Measurements from ENCODE around the gene GATB.

GATB gene

DNA sequence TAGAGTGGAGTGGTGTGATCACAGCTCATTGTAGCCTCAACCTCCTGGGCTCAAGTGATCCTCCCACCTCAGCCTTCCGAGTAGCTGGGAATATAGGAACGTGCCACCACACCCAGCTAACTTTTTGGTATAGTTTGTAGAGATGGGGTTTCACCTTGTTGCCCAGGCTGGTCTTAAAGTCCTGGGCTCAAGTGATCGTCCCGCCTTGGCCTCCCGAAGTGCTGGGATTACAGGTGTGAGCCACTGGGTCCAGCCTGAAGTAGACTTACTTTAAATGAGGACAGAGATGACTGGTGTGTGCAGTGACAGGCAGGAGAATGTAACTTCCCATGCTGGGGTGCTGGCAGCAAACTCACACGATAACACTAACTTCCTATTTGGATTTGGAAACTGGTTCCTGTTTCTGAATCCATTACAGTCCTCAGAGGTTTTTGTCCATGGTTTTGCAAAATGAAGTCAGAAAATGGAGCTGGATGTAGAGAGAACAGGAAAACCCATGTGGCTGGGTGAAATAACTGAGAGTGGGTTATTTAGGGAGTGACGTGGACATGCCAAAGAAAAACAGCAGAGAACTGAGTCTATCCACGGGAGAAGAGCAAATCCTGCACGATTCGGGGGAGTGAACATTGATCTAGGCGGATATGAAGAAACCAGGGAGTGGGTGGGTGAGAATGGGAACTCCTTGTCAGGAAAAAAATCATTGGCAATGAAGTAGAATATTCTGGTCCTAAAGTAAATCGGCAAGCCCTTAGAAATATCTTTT lies 95.6 kb downstream of the GATB start:
- Histone ChIP-seq H3K27ac (ENCODE audit: low read depth, low read length) (no peak overlapping the region), H3K4me1 (ENCODE audit: control insufficient read depth in 5 of 5, insufficient read depth in 5 of 5, low read length in 5 of 5) (peaks cover 0 to 5% (median 2%) of the 10 kb centered on the region in 5 donors)

DNA sequence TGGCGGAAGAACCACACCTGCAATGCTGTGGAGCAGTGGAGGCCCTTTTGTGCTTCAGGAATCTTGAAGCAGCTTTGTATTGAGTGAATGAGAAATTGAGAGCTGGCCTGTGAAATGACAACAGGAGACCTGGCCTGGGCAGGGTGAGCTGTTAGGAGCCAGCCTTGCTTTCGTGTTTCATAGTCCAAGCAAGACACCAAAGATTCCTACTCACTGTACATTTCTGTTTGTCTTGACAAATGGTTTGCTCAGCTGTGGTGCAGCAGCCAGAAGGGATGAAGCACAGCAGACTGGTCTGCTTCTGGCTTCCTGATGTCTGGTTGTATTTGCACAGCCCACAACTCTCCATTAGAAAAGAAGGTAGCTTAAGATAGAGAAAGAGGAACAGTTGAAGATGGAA lies 96.5 kb downstream of the GATB start:
- H3K27ac ChIP-seq (ENCODE audit: low read depth, low read length): no peak overlapping the region
- no peak overlapping the region for H3K9ac ChIP-seq (ENCODE audit: low read length in 5 of 5)
- H3K36me3 ChIP-seq (ENCODE audit: control insufficient read depth in 5 of 5, insufficient read depth in 5 of 5, low read length in 5 of 5): no peaks in the 10 kb centered on the region
- H3K27me3 ChIP-seq (ENCODE audit: control insufficient read depth in 5 of 5, insufficient read depth in 4 of 5, low read length in 5 of 5): no peaks in the 10 kb centered on the region
- H3K4me1 ChIP-seq (ENCODE audit: control insufficient read depth in 5 of 5, insufficient read depth in 5 of 5, low read length in 5 of 5): peaks cover 3 to 14% (median 11%) of the 10 kb centered on the region in 5 donors
- H3K9me3 ChIP-seq (ENCODE audit: control insufficient read depth in 5 of 5, low read length in 5 of 5): no peaks in the 10 kb centered on the region
- H3K4me3 ChIP-seq (ENCODE audit: low read depth in 1 of 5, low read length in 5 of 5): no peak overlapping the region

More for the DNA sequence above, 95.6 kb downstream of the GATB start:
- Histone ChIP-seq H3K9ac (ENCODE audit: low read length in 5 of 5) (no peak overlapping the region), H3K27me3 (ENCODE audit: control insufficient read depth in 5 of 5, insufficient read depth in 4 of 5, low read length in 5 of 5) (no peaks in the 10 kb centered on the region), H3K9me3 (ENCODE audit: control insufficient read depth in 5 of 5, low read length in 5 of 5) (no peaks in the 10 kb centered on the region), H3K36me3 (ENCODE audit: control insufficient read depth in 5 of 5, insufficient read depth in 5 of 5, low read length in 5 of 5) (peaks cover 0 to 2% (median 0%) of the 10 kb centered on the region in 5 donors), H3K4me3 (ENCODE audit: low read depth in 1 of 5, low read length in 5 of 5) (no peak overlapping the region)

DNA sequence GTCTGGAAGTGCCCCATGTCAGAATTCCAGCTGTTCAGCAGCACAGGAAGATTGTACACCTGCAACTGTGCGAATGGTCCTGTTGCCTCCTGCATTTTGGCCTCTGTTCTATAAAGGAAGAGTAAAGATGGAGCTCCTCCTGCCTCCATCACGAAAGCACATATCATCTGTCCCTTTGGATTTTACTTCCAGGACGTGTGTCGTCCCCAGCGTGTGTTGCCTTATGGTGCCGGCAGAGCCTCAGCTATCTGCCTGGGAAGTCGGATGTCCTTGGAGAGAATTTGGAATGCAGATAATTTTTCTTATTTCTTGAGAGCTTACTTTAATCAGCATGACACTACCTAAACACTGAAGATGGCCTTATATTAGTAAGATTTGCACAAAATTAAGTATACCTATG lies 97.7 kb downstream of the GATB start:
- Histone ChIP-seq H3K9ac (ENCODE audit: low read length in 5 of 5) (no peak overlapping the region), H3K4me1 (ENCODE audit: control insufficient read depth in 5 of 5, insufficient read depth in 5 of 5, low read length in 5 of 5) (peaks cover 4 to 19% (median 16%) of the 10 kb centered on the region in 5 donors), H3K9me3 (ENCODE audit: control insufficient read depth in 5 of 5, low read length in 5 of 5) (no peaks in the 10 kb centered on the region), H3K4me3 (ENCODE audit: low read depth in 1 of 5, low read length in 5 of 5) (no peak overlapping the region), H3K36me3 (ENCODE audit: control insufficient read depth in 5 of 5, insufficient read depth in 5 of 5, low read length in 5 of 5) (no peaks in the 10 kb centered on the region), H3K27ac (ENCODE audit: low read depth, low read length) (no peak overlapping the region), H3K27me3 (ENCODE audit: control insufficient read depth in 5 of 5, insufficient read depth in 4 of 5, low read length in 5 of 5) (no peaks in the 10 kb centered on the region)

DNA sequence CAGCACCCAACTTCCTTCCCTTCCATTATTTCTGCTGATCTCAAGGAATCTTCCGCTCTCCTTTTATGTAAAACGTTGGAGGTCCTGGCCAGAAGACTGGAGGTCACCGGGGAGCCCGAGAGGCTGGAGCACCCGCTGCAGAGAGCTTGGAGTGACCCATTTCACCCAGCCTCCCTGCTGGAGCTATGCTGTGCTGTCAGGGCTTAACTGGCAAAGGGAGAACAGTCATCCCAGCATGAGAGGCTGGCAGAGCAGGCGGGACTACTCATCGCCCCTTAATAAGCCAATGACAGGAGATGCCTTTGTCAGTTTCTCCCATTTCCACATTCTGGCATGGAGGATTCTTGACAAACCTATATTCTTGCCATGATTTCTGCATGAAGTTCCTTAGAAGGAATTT lies 98.9 kb downstream of the GATB start:
- Histone ChIP-seq H3K27me3 (ENCODE audit: control insufficient read depth in 5 of 5, insufficient read depth in 4 of 5, low read length in 5 of 5) (no peaks in the 10 kb centered on the region), H3K27ac (ENCODE audit: low read depth, low read length) (no peak overlapping the region), H3K9ac (ENCODE audit: low read length in 5 of 5) (no peak overlapping the region), H3K4me3 (ENCODE audit: low read depth in 1 of 5, low read length in 5 of 5) (no peak overlapping the region), H3K4me1 (ENCODE audit: control insufficient read depth in 5 of 5, insufficient read depth in 5 of 5, low read length in 5 of 5) (peaks cover 4 to 19% (median 16%) of the 10 kb centered on the region in 5 donors), H3K36me3 (ENCODE audit: control insufficient read depth in 5 of 5, insufficient read depth in 5 of 5, low read length in 5 of 5) (no peaks in the 10 kb centered on the region), H3K9me3 (ENCODE audit: control insufficient read depth in 5 of 5, low read length in 5 of 5) (no peaks in the 10 kb centered on the region)

DNA sequence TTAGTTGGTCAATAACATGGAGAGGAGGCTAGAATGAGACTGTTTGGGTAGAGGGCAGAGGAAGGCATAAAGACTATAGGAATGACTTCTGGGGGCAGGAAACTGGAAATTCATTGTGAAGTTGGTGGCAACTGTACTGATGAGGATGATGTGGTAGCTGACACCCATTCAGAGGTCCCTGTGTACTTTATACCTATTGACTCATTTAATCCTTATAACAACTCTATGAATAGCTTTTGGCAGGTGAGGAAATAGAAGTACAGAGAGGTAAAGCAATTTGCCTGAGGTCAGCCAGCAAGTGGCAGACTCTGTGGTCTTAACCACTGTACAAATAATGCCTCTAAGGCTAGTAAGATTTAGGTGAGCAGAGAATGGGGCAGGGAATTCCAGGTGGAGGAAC lies 100.1 kb downstream of the GATB start:
- Histone ChIP-seq H3K9me3 (ENCODE audit: control insufficient read depth in 5 of 5, low read length in 5 of 5) (no peaks in the 10 kb centered on the region), H3K27me3 (ENCODE audit: control insufficient read depth in 5 of 5, insufficient read depth in 4 of 5, low read length in 5 of 5) (no peaks in the 10 kb centered on the region), H3K27ac (ENCODE audit: low read depth, low read length) (no peak overlapping the region), H3K9ac (ENCODE audit: low read length in 5 of 5) (no peak overlapping the region), H3K4me3 (ENCODE audit: low read depth in 1 of 5, low read length in 5 of 5) (no peak overlapping the region), H3K4me1 (ENCODE audit: control insufficient read depth in 5 of 5, insufficient read depth in 5 of 5, low read length in 5 of 5) (peaks cover 4 to 19% (median 16%) of the 10 kb centered on the region in 5 donors), H3K36me3 (ENCODE audit: control insufficient read depth in 5 of 5, insufficient read depth in 5 of 5, low read length in 5 of 5) (no peaks in the 10 kb centered on the region)

DNA sequence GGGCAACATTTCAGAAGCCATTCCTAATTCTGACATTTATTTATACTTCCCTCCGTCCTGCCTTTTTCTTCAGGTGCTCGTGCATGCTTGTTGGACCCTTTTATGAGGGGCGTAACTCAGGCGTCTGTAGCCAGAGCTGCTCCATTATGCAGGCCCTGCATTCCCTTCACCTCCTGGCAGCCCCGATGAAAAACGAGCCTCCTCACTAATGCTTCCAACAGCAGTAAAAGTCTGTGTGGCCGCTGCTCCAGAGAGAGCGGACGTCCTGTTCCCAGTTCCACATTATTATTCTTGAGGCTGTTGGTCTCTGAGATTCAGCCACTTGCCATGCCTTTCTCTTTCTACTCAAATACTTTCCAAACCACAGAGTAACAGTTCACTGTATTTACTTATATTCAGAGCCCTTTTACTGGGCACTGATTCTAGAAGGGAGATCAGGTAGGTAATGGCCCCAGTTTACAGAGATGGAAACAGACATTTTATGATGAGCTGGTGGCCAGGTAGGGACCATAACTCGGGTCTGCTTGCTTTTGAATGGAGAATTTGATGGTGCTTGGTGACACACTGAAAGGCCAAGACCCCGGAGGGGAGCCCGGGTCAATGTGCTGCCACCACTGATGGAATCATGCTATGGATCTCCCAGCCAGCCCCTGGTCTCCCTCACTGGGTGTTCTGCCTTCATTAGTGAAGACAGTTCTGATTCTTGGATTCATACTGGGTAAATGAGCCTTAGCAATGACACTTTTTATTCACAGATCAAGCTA lies 101.0 kb downstream of the GATB start:
- H3K27ac ChIP-seq (ENCODE audit: low read depth, low read length): peak overlapping the region; percentile 55
- peaks cover 4 to 19% (median 16%) of the 10 kb centered on the region in 5 donors for H3K4me1 ChIP-seq (ENCODE audit: control insufficient read depth in 5 of 5, insufficient read depth in 5 of 5, low read length in 5 of 5)
- H3K9me3 ChIP-seq (ENCODE audit: control insufficient read depth in 5 of 5, low read length in 5 of 5): no peaks in the 10 kb centered on the region
- peak overlapping the region in 2 of 5 donors; percentile 16 to 29 for H3K9ac ChIP-seq (ENCODE audit: low read length in 5 of 5)
- no peak overlapping the region for H3K4me3 ChIP-seq (ENCODE audit: low read depth in 1 of 5, low read length in 5 of 5)
- H3K27me3 ChIP-seq (ENCODE audit: control insufficient read depth in 5 of 5, insufficient read depth in 4 of 5, low read length in 5 of 5): no peaks in the 10 kb centered on the region
- no peaks in the 10 kb centered on the region for H3K36me3 ChIP-seq (ENCODE audit: control insufficient read depth in 5 of 5, insufficient read depth in 5 of 5, low read length in 5 of 5)

DNA sequence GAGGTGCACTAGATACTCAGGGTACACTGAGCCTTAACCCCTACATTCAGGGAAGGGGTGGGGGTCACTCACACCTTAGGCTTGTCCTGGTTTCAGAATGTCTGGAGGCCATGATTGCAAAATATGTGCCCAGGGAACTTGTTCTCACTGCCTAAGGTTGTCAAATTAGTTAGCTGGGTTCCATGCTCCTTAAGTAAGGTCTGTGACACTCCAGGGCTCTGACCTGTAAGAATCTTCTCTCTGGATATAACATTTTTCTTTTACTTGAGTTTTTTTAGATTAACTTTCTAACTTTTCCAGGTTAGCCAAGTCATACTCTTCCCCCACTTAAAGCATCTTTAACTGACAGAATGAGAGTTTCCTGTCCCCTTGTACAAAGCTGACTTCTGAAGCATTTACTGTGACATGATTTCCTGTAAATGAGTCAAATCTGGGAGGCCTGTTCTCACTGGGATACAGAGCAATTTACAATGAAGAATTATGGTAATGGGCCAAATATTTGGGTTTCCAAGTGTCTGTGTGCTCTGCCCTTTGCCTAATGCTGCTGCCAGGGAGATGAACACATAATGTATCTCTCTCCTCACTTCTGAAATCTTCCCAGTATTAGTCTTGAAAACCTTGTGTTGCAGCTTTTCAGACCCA lies 101.7 kb downstream of the GATB start:
- H3K9me3 ChIP-seq (ENCODE audit: control insufficient read depth in 5 of 5, low read length in 5 of 5): no peaks in the 10 kb centered on the region
- peak overlapping the region; percentile 55 for H3K27ac ChIP-seq (ENCODE audit: low read depth, low read length)
- H3K36me3 ChIP-seq (ENCODE audit: control insufficient read depth in 5 of 5, insufficient read depth in 5 of 5, low read length in 5 of 5): no peaks in the 10 kb centered on the region
- peaks cover 4 to 19% (median 16%) of the 10 kb centered on the region in 5 donors for H3K4me1 ChIP-seq (ENCODE audit: control insufficient read depth in 5 of 5, insufficient read depth in 5 of 5, low read length in 5 of 5)
- peak overlapping the region in 2 of 5 donors; percentile 16 to 29 for H3K9ac ChIP-seq (ENCODE audit: low read length in 5 of 5)
- no peaks in the 10 kb centered on the region for H3K27me3 ChIP-seq (ENCODE audit: control insufficient read depth in 5 of 5, insufficient read depth in 4 of 5, low read length in 5 of 5)
- no peak overlapping the region for H3K4me3 ChIP-seq (ENCODE audit: low read depth in 1 of 5, low read length in 5 of 5)

DNA sequence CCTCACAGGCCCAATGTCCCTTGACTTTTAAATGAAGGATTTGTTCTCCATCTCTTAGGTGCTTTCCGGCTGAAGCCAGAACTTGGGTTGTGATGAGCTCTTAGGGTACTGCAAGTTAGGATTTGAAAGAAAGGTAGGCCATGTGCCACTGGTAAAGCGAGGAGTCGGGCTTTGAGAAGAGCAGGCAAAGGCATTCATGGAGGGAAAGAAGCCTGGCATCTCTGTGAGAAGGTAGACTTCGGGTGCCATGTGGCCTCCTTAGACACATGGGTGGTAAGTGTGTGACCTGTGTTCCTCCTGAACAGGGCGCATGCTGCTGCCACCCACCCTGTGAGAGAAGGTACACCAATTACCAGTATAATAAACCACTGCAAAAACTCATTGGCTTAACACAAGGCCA lies 102.9 kb downstream of the GATB start:
- H3K36me3 ChIP-seq (ENCODE audit: control insufficient read depth in 5 of 5, insufficient read depth in 5 of 5, low read length in 5 of 5): no peaks in the 10 kb centered on the region
- H3K27me3 ChIP-seq (ENCODE audit: control insufficient read depth in 5 of 5, insufficient read depth in 4 of 5, low read length in 5 of 5): no peaks in the 10 kb centered on the region
- H3K27ac ChIP-seq (ENCODE audit: low read depth, low read length): no peak overlapping the region
- H3K9me3 ChIP-seq (ENCODE audit: control insufficient read depth in 5 of 5, low read length in 5 of 5): no peaks in the 10 kb centered on the region
- H3K9ac ChIP-seq (ENCODE audit: low read length in 5 of 5): no peak overlapping the region
- H3K4me3 ChIP-seq (ENCODE audit: low read depth in 1 of 5, low read length in 5 of 5): no peak overlapping the region
- peaks cover 4 to 22% (median 20%) of the 10 kb centered on the region in 5 donors for H3K4me1 ChIP-seq (ENCODE audit: control insufficient read depth in 5 of 5, insufficient read depth in 5 of 5, low read length in 5 of 5)

DNA sequence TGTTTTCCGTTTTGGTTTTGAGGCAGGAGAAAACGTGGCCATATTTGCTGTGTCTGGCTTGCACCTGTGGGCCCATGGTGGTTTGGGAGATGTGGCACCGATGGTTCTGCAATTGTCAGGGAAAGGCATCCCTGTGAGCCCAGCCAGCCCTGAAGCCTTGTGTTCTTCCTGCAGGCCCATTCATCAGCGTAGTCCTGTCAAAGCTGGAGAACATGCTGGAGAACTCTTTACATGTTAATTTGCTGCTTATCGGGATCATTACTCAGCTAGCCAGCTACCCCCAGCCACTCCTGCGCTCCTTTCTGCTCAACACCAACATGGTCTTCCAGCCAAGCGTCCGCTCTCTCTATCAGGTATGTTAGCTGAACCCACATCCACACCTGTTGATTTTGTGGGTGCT lies 104.7 kb downstream of the GATB start:
- no peaks in the 10 kb centered on the region for H3K9me3 ChIP-seq (ENCODE audit: control insufficient read depth in 5 of 5, low read length in 5 of 5)
- H3K4me1 ChIP-seq (ENCODE audit: control insufficient read depth in 5 of 5, insufficient read depth in 5 of 5, low read length in 5 of 5): peaks cover 4 to 17% (median 16%) of the 10 kb centered on the region in 5 donors
- no peaks in the 10 kb centered on the region for H3K27me3 ChIP-seq (ENCODE audit: control insufficient read depth in 5 of 5, insufficient read depth in 4 of 5, low read length in 5 of 5)
- no peak overlapping the region for H3K4me3 ChIP-seq (ENCODE audit: low read depth in 1 of 5, low read length in 5 of 5)
- no peaks in the 10 kb centered on the region for H3K36me3 ChIP-seq (ENCODE audit: control insufficient read depth in 5 of 5, insufficient read depth in 5 of 5, low read length in 5 of 5)
- H3K9ac ChIP-seq (ENCODE audit: low read length in 5 of 5): no peak overlapping the region
- H3K27ac ChIP-seq (ENCODE audit: low read depth, low read length): no peak overlapping the region

DNA sequence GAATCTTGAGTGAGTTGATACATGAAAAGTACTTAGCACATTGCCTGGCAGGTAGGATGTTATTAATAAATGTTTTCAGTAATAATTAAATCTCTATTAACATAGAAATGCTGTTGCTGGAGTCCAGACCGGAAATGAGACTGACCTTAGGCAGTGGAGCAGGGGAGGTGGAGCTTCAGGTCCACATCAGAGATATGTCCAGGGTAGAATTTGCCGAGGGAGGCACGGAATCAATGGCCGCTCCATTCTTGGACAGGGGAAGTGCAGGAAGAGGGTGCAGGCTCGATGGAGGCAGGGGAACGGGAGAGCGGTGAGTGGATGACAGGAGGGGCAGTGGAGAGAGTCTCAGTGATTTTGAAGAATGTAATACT lies 107.3 kb downstream of the GATB start:
- Histone ChIP-seq H3K36me3 (ENCODE audit: control insufficient read depth in 5 of 5, insufficient read depth in 5 of 5, low read length in 5 of 5) (no peaks in the 10 kb centered on the region), H3K4me1 (ENCODE audit: control insufficient read depth in 5 of 5, insufficient read depth in 5 of 5, low read length in 5 of 5) (peaks cover 0 to 3% (median 3%) of the 10 kb centered on the region in 5 donors), H3K9ac (ENCODE audit: low read length in 5 of 5) (no peak overlapping the region), H3K27me3 (ENCODE audit: control insufficient read depth in 5 of 5, insufficient read depth in 4 of 5, low read length in 5 of 5) (peaks cover 0 to 4% (median 0%) of the 10 kb centered on the region in 5 donors), H3K9me3 (ENCODE audit: control insufficient read depth in 5 of 5, low read length in 5 of 5) (no peaks in the 10 kb centered on the region), H3K4me3 (ENCODE audit: low read depth in 1 of 5, low read length in 5 of 5) (no peak overlapping the region), H3K27ac (ENCODE audit: low read depth, low read length) (no peak overlapping the region)
